GM21717 (cell line): ENCODE data around the gene TACC2.

Experiments
- ATAC-seq: cut with Tn5 transposase; IDR thresholded peaks from one replicate; pipeline ENCODE4 v1.9.1; 2021; ENCODE audit warnings: mild to moderate bottlenecking, moderate library complexity; ENCODE audit not compliant: unreplicated experiment

TACC2 gene

DNA sequence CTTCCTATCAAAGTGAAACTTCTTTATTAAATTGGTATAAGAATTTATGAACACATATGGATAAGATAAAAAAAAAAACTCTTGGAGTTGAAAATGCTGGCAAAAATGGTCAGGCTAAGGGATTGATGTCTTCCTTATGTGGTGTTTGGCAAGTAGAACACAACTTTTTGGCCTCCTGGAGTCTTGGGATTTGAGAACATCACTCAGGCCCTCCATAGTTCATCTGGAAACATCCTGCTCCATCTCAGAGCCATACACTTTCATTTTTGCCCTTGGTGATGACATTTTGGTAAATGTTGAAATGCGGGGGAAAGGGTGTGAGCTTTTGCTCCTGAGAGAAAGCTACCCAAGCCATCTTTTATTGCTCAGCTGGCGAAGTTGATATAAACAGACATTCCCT, 254.6 kb downstream of the TACC2 start:
- ATAC-seq = no peak

DNA sequence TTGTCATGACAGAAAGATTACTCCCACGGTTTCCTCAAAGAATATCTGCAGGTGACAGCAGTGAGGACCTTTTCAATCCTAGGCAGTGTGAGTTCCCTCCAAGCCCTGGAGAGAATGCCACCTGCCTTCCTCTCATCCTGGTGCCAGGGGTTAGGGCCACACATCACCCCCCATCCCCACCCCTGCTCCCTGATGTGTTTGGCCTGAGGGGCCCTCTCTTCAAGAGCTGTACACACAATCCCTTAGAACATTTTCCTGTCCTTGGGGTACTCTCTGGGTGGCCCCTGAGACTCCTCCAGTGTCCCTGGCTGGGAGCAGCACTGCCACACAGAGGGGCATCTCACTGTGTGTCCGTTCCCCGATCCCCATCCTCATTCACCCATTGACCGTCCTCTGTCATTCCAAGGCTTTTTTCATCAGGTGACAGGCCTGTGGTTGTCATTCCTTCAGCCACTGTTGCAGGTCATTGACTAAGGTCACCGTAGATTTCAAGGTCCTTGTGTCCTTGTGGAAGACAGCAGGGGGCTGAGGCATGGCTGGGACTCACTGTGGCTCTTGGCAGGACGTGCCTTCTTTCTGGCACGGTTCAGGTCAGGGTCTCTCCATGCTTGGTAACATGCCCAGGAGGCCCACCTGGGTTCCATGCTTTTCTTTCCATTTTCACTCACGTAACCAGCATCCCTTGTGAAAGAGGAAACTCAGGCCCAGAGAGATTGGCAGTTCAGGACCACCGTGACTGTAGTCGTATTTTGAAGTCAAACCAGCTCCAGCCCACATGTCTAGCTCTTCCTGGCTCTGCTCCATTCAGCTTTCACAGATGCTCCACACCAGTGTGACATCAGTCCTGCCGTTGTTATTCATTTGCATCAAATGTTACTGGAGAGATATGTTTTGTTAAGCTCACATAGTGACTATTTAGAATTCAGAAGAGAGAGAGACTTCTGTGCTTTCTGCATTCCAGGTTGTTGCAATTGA, 255.3 kb downstream of the TACC2 start:
- no peak for ATAC-seq

DNA sequence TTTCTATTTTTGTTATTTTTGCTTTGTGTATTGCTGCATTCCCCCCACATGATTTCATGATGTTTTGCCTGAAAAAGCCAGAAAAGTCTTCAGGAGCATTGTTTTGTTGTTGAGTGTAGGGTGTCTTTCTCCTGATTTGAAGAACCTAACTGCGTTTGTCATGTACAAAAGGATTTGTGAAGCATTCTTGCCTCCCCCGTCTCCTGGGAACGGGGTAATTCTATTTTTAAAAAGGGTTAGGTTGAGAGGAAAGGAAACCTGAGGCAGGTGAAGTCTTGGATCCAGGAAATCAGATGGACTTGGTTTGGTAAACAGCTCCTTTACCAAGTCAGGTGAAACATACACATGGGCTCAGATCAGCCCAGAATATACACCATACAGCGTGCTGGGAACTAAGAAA, 256.2 kb downstream of the TACC2 start:
- ATAC-seq = no peak

DNA sequence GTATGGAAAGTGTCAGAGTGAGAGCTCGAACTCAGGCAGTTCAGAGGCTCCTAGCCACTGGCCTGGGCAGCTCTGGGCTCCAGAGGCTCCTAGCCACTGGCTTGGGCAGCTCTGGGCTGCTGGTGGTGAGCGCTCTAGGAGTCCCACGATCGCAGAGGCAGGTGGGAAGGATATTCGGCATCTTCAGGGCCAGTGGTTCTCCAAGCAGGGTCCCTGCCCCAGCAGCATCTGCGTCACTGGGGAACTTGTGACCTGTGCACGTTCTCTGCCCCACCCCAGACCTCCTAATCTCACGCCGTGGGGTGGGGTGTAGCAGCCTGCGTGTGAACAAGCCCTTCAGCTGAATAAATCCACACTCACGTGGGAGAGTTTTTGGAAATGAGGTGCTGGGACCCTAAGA, 256.9 kb downstream of the TACC2 start:
- no peak for ATAC-seq

DNA sequence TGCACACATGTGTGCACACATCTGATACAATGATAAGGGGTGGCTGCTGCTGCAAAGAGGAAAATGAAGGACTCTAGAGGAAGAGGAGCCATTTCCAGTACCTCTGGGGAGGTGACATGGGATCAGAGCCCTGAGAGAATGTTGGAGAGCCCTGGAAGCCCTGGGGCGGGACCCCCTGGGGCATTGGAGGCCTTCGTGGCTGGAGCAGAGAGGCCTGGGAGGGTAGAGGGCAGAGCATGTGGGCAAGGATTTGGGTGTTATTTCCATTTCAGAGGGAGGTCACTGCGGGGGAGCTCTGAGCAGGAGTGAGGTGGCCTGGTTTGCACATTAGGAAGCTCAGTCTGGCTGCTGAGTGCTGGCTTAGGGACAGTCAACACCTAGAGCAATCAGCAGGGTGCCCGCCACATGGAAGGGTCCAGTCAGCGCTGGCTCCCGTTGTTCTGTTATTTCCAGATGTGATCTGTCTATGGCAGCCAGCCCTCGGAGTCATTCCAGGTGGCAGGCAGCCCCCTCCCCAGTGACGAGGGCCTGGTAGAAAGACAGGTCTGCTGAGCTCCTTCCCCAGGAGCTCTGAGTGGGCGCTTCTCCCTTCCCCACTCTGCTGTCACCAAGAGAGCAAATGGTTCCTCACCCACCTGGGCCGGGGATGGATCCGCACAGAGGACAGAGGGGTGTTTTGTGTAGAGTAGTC, 258.0 kb downstream of the TACC2 start:
- no peak for ATAC-seq

DNA sequence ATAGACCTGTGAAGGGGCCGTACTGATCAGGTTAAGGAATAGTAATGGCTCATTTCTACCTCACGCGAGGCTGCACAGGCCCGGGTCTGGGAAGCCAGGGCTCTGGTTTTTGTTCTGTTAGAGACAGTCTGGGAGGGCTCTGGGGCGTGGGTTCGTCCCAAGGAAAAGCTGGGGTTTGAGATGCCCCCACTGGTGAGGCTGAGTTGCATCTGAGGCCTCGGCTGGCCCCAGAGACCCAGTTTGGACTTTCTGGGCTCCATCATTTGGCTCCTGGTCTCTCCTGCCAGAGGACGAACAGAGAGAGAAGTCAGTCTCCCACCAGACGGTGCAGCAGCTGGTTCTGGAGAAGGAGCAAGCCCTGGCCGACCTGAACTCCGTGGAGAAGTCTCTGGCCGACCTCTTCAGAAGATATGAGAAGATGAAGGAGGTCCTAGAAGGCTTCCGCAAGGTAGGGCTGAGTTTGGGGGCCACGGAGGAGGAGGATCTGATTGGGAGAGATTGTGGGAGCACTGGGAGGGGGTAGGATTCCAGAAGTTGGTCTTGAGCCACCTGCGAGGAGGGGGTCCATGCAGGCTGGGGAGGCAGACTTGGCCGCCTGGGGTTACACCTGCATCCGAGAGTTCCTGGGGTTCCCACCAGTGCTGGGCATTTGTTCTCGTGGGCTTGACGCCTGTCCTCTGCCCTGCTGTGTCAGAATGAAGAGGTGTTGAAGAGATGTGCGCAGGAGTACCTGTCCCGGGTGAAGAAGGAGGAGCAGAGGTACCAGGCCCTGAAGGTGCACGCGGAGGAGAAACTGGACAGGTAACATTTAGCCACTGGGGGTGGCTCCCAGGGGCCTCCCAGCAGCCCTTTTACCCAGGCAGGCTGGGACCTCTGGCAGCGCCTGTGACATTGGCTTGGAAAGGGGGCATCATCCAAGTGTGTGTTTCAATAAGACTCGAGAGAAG, 259.7 kb downstream of the TACC2 start:
- ATAC-seq = no peak

DNA sequence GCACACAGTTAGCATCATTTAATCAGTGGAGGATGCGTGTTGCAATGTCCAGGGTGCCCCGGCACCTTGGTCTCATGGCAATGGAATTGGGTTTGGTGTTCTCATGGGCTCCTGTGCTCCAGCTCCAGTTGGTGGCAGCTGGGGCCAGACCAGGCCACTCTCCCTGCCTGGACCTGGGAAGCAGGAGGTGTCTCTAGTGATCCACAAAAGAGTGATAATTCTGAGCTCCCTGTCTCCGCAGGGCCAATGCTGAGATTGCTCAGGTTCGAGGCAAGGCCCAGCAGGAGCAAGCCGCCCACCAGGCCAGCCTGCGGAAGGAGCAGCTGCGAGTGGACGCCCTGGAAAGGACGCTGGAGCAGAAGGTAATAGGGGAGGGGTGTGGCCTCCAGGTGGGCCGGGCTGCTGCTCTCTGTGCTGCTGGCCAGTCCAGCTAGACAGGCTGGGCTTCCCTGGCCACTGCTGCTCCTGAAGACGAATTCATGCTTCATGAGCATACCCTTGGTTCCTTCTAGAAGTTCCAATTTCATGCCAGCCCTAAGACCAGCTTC, 260.4 kb downstream of the TACC2 start:
- no peak for ATAC-seq

DNA sequence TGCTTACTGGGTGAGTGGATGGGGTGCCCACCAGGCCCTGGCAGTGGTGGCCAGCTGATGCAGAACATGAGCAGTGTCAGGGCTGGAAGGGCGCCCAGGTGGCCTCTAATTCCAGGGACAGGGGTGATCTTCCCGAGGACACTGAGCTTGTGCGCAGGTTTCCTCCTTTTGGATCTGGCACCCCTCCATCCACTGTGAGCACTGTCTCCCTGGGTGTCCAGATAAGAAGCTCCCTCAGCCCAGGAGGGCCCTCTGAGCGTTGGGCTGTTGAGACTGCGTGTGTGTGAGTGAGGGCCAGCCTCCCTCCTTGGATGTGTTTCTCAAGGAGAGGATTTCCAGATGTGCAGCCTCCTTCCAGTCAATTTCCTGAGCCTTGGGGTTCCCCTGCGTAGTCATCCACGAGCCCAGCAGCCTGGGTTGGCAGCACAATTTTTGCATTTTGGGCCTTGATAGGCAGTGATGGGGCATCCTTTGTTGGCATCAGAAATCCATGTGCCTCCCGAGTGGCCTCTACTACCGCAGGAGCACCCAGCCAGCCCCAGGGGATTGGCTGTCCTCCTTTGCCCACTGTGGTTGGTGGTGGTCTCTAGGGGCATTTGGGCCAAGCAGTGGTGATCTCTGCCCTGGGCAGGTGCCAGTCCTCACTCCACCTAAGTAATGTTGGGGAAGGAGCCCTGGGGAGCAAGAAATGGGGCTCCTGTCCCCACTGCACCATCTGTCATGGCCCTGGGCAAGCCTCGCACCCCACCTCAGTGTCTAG, 261.2 kb downstream of the TACC2 start:
- no peak for ATAC-seq

DNA sequence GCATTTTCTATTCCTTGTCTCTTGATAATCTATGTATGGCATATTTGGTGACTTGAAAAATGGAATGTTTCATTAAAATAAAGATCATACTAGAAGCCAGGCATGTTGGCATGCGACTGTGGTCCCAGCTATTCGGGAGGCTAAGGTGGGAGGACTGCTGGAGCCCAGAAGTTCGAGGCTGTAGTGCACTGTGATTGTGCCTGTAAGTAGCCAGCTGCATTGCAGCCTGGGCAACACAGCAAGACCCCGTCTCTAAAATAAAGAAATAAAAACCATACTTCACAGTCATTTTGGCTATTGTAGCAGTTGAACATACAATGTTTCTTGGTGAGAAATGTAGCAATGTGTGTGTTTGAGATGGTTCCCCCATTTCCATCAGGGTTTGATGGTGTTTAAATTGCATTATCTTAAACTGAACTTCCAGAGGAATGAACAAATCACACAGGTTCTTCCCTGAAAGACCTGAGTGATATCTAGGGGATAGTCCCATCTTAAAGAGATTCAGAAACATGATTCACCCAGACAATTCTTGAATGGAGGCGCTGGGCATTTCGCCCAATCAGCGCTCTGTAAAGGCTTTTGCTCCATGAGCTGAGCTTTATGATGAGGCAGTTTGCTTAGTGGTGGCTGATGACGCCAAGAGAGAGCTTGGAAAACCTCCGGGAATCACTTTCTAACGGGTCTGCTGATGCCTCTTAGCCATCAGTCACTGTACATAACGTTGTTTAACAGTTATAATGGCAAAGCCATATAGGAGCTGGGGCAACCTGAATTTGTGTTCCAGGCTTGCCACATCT, 262.7 kb downstream of the TACC2 start:
- no peak for ATAC-seq

DNA sequence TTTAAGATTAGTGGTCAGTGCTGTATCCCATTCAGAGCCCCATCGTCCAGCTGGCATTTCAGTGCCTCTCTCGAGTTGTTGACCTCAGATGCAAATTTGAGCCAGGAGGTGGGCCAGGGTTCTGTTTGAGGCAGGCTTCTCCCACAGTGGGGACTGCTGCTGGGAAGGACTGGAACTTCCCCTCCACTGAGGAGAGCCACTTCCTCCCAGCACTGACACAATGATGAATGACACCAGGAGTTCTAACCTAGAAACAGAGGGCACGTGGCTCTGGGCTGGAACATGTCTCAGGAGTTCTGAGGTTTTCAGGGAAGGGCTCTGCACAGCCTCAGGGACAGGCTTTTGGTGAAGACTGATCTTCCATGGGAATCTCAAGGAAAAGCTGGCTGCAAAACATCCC, 263.8 kb downstream of the TACC2 start:
- ATAC-seq = no peak

DNA sequence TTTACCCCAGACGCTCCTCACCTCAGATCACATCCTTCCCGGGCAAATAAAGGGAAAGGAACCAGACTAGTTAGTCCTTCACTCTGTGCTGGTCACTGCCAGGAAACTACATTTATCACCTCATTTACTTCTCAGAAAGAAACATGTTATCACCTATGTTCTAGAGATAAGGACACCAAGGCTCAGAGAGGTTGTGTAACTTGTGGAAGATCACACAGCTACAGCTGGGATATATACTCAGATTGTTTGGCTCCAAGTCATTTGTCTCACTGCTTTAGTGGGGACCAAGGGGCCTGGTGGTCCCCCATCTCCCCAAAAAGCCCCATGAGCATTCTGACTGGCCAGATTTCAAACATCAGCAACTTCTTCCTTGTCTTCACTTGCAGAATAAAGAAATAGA, 264.6 kb downstream of the TACC2 start:
- ATAC-seq = no peak

DNA sequence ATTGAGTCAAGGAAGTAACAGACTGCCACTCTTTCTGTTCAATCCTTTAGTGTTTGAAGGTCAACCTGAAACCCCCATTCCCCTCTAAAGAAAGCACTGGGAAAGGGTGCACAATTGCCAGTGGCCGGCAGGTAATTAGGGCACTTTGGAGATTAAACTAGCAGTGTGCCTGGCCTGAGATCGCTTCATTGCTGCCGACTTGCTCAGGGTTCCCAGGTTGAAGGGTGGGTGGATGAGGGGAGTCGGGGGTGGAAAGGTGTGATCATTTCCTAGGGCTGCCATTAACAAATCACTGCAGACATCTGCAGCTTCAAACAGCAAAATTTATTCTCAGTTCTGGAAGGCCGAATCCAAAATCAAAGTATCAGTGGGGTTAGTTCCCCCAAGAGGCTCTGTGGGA, 265.9 kb downstream of the TACC2 start:
- ATAC-seq = no peak

DNA sequence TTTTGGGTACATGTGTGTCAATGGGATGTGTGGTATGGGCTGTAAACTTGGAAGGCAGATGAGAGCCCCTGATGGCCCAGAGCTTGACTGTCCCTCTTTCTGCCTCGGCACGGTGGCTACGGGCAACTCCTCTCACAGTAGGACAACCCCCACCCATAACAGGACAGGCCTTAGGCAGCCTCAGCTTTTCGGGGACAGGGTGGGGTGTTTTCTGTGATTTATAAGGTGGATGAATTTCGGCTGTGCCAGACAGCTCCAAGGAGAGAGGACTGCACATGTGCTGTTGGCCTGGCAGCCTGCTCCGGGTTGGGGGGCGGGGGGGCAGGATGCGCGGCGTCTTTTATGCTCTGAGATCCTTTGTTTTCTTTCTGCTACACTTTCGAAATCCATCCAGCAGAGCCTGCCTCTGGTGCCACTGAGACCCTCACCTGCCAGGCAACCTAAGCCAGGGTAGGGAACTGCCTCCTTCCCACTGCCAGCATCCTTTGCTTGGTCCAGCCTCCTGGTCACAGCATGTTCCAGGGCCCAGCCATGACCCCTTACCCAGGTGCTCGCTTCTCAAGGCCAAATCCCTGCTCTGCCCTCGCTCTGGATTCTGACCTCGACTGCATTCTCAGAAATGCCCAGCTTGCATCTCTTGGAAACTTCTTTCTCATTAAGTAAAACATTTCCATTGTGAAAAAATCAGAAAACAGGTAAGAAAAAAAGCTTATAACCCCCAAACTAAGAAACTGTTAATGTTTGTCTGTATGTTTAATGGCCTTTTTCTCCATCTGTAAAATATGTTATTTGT, 266.7 kb downstream of the TACC2 start:
- no peak for ATAC-seq

DNA sequence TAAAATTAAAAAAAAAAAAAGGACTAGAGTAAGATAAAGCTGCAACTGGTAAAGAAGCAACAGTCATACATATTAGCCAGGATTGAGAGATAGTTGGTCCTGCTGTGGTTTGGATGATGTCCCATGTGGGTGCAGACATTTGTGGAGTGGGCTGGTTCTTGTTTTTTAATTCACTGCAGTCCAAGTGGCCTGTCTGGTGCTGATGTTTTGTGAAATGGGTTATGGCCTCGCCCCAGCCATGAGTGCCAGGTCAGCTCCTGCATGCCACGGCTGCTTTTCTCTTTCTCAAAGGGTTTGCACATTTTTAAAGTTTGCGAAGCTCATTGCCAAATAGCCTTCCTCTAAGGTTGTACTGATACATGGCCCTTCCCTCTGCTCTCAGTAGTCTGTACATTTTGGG, 268.1 kb downstream of the TACC2 start:
- ATAC-seq = no peak

DNA sequence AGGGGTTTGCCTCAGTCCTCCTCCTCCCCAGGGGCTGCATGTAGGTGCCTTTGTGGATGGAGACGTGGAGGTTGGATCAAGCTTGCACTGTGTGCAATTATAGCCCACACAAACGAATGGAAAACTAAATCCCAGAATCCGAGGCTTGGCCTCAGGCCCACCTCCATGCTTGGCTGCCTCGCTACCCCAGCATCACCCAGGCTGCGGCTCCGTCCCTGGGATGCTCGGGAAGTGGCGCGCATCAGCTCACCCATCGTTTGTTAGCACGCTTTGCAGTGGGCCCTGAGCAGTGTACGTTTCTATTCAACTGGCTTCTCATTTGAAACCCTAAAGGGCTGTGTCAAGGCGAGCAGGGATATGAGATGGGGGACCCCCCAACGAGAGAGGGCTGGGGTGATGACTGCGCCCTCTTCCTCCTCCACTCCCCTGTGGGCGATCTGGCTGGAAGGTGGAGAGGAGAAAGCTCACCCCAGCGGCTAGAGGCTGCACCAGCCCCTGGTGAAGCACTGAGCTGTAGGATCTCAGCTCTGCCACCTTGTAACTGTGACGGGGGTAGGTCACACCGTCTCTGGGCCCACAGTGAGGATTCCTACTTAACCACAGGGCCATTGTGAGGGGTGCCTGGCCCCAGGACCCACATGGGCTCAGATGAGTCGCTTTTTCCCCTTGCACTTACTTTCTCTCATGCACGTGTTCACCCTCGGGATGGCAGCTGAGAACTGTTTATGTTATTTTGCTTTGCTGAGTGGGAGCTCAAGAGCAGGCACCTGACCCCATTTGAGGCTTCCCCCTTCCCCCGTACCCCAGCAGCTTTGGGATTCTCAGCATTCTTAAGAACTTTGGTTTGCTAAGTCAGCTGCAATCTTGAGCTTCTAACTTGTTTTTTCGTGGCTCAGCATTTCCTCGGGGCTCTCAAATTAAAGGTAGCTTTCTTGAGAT, 269.4 kb downstream of the TACC2 start:
- no peak for ATAC-seq

DNA sequence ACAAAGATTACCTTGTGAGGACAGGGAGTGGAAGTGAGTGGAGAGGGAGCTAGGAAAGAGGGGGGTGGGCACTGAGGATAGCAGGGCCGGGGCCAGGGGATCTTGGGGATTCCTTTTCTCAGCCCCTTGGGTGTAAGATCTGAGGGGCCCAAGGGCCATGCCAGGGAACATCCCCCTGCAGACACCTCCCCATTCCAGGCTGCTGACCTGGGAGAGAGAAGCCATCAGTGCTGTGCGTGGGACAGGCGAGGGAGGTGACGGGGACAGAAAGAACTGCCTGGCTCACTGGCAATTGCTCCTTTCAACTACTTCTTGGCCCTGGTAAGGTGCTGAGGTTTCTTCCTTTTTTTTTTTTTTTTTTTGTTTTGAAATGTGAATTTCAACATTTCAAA, 270.1 kb downstream of the TACC2 start:
- no peak for ATAC-seq

DNA sequence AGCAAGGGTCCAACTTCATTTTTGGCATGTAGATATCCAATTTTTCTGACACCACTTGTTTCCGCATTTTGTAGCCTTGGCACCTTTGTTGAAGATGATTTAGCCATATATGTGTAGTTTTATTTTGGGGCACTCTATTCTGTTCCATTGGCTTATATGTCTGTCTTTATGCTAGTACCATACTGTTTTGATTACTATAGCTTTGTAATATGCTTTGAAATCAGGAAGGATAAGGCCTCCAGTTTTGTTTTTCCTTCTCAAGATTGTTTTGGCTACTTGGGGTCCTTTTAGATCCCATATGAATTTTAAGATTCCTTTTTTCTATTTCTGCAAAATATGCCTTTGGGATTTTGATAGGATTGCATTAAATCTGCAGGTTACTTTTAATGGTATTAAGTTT, 272.6 kb downstream of the TACC2 start:
- ATAC-seq = no peak
